Stimulated activated CD8-positive, alpha-beta memory T cell treated with anti-CD3 and anti-CD28 coated beads, Interleukin-7, amount 100 ng/mL, for 24 hours (primary cell): ENCODE data around the gene PRCD.
A peak's percentile ranks its signal among the peaks of the same experiment; 100 is the strongest.

Experiments used
- DNase-seq: peaks from one replicate; pipeline ENCODE4 v3.0.0-alpha.2; 2020; ENCODE audit warnings: low read depth

PRCD gene, protein sequence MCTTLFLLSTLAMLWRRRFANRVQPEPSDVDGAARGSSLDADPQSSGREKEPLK

DNA sequence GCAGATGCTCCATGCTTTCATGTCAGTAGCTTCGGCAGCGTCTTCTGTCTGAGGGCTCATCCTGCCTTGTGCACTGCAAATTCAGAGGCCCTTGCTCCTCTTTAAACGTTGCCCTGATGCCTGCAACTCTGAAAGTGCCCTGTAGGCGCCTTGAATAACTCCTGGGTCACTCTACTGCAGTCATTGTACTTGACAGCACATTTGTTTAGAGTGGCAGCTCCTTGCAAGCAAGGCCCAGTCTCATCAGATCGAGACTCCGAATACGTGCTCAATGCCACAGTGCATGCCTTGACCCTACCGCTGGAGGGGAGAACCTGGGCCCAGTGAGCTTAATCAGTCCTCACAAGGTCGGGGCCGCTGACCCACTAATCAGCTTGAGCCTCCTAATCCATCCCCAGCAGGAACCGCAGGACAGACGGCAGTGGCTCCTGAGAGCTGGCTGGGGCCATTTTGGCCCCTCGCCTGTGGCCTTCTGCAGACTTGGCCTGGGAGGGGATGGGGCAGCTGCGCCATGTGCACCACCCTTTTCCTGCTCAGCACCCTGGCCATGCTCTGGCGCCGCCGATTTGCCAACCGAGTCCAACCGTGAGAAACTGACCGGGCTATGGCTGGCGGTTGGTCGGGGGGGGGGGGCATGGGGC, at the start of gene PRCD:
TSS of gene PRCD (plus strand) at position 414 of the 641 bp plus-strand sequence. CDS start at position 512, 98 bp downstream.
- DNase-seq, result no peak

DNA sequence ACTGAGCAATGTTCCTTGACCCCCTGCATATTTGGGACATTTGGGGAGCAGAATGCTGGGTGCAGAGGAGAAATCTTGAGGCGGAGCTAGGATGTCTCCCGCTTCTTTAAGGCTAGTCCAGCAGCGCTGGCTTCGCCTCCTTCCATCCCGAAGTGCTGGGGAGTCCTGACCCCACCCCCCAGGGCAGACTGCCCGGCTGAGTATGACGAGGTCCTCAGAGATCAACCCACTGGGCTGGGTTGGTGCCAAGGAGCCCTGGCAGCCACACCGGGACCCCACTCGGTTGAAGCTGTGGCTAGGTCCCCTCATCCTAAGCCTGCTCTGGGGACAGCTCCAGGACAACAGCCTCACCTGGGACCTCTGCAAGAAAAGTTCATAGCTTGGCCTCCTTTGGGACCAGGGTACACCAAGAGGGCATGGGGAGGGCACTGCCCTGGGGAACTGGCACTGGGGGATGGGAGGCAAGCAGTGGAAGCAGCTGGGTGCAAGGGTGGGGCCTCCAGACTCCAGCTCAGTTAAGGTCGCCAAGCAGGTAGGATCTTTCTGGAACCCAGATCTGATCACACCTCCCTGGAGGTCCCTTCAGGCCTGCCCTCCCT, 49.6 kb upstream of the PRCD start:
- DNase-seq, result no peak

GRCh38 chr17:76491271-76492122, 48.3 kb upstream of the PRCD start:
- no peak for DNase-seq

DNA sequence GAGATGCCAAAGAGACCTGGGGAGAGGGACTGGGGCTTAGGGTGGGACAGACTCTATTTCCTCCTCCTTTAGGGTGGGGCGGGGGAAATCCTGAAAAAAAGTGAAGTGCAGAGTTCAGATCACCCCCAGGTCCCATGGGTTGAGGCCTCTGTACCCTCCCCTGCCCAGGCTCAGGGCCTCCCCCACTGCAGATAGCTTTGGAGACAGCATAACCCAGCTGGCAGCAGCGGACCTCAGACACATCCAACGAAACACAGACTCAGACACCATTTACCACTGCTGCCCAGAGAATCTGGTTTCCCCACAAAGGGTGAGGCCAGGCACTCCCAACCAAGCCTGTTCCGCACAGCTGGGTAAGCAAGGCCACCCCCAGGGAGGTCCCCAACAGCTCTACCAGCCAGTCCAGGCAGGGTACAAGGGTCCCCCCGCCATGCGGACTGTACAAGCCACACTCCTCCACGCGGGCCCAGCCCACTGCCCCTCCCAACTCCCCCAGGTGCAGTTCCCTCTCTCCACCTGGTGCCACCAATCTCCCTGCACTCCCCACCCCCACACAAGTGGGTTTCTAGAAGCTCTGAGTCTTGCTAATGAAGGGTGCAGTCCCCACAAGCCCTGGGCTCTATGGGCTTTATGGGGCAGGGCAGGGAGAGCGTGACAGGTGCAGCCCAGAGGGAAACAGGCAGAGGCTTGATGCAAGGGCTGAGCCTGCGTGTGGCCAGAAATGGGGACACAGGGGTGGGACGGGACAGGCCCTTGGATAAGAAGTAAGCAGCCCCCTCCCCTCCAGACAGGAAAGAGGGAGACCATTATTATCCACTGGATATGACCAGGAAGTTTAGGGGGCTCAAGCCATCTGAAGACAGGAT, 47.5 kb upstream of the PRCD start:
- DNase-seq, result no peak

DNA sequence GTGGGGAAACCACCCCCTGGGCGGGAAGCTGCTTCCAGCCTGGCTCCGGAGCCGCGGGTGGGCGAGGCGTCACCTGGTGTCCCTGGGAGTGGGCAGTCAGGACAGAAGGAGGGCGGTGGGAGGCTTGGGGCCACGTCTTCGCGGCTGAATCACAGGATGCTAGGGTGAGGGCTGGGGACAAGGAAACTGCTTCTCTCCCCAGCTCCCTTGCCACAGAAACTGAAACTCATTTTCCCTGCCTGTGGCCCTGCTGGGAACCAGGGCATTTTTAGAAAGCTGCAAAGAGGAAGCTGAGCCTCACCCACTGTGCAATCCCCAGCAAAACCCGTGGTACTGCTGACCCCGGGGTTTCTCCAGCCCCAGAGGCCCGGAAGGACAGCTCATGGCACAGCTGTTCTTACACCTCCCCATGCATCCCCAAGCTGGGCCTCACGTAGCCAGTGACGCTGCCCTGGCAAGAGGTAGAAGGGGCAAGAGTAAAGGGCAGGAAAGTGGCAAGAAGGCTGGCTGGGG, 46.8 kb upstream of the PRCD start:
- DNase-seq, result no peak

DNA sequence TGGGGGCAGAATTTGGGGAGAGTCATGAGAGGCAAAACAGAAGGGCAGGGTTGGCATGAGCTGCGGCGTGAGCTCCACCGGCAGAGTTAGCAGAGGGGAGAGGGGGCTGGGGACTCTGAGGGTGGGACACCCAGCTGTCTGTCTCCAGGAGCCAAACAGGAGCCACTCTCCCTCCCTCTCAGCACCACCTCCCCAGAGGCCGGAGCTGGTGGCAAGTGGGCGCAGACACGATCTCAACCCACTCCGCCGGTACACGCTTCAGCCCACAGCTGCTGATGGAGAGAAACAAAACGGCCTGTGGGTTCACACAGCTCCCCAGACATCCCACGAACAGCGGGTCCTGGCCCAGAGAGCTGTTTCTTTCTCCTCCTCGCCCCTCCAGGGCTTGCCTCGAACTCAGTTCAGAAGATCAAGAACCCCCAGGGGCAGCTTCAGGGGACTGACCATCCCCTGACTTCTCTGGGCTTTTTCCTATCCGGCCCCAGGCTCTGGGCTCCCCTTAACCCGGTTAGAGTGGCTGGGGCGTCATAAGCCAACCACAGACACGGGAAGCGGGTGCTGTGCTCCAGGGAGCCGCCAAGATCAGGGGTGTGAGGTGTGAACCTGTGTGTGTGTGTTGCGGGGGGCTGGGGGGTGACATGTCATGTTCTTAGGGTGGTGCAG, 46.2 kb upstream of the PRCD start:
- no peak for DNase-seq

DNA sequence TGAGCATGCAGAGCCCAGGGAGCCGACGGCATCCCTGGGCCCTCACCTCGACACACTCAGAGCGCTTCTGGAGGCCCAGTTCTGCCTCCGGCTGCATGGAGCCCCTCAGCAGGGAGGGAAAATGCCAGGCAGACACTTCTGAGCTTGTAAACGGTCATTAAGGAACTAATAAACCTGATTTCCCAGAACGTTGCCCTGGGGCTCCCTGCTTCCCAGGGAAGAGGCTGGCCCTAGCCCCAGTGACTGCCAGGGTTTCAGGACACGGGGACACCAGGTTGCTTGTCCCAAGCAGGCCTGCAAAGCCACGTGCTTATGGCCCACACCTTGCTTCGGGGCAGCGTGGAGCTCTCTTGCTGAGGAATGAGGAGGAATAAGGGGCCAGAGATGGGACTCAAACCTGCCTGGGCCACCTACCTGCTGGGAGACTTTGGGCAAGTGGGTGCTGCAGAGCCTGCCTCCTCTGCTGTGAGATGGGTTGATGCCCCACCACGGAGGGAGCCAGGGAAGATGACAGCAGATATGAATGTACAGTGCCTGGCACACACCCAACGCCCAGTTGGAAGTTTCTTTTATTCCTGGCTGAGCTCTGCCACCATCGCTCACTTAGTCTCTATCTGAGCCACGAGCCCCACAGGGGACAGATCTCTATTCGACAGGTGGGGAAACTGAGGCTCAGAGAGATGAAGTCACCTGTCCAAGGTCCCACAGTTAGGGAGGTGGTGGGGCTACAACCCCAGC, 44.0 kb upstream of the PRCD start:
- no peak for DNase-seq

DNA sequence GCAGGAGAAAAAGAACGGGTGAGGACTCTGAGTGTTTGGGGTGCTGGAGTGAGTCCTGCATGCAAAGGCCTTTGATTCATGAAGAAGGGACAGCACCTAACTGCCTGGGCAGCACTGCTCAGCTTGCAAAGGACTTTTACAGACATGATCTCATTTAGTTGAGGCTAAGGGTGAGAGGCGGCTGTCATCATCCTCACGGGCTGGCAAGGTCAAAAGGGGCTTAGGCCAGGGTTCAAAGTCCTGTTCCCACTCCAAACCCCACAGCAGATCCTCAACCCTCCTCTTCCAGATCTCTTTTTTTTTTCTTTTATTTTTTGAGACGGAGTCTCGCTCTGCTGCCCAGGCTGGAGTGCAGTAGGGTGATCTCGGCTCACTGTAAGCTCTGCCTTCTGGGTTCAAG, 43.4 kb upstream of the PRCD start:
- DNase-seq, result no peak

GRCh38 chr17:76497699-76497978, 42.2 kb upstream of the PRCD start:
- no peak for DNase-seq

- DNase-seq, result no peak
Observed at GRCh38 chr17:76497979-76498875, 41.6 kb upstream of the PRCD start.

GRCh38 chr17:76498876-76499251, 41.0 kb upstream of the PRCD start:
- DNase-seq, result no peak

- no peak for DNase-seq
Observed at GRCh38 chr17:76499267-76499667, 40.6 kb upstream of the PRCD start.

DNA sequence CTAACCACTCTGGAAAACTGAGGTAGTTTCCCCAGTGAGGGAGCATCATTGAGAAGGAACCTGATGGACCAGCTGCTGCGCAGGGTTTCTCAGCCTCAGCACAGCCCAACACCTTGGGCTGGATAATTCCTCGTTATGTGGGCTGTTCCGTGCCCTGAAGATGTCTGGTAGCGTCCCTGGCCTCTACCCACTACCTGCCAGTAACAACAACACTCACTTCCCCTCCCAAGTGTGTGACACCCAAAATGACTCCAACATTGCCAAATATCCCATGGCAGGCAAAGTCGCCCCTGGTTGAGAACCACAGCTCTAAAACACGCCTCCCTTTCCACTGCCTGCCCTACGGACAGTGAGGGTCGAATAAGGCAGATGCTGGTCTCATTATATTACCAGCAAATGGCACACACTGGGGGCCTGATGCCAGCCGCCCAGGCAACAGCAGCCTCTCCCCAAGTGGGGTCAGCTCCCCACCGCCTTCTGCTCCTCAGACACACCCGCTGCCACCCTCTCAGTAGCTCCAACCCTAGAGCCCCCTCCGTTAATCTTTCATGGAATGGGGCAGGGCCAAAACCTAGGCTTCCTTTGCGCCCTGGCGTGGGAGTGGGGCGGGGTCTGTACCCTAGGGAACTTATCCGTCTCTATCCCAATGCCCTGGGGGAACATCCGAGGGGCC, 39.6 kb upstream of the PRCD start:
- DNase-seq, result no peak

- DNase-seq, result no peak
Observed at GRCh38 chr17:76500747-76501017, 39.2 kb upstream of the PRCD start.

DNA sequence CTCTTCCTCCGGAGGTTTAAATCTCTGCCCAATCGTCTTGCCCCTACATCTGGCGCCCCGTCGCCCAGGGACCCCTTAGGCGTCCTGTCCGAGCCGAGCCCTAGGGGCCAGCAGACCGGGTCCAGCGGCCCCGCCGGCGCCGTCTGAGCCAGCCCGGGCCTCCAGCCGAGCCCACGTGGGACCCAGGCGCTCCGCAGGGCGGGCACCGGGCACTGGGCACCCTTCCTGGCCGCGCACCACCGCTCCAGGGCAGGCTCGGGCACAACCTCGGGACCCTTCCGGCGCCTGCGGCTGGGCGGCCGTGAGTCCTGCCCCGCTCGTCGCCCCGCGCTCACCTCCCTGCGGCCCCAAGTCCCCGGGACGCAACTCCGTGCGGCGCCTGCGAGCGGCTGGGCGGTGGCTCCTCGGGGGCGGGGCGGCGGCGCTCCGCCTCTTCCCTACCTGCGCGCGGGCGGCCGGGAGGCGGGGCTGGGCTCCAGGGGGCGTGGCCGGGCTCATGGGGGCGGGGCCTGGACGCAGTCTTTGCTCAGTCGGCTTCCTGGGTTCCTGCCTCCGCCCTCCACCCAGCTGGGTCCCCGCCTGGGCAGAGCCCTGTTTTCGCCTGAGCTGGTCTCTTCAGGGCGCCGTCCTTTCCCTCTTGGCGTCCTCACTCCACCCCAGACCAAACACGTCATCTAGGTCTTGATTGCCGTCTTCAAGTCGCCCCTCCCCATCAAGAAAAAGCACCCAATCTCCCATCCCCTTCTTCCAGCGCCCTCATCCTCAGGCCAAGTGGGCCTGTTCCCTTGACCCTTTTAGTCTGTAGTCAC, 38.6 kb upstream of the PRCD start, which contains the start of gene RHBDF2:
TSS of gene RHBDF2 (minus strand) at position 406 of the 809 bp plus-strand sequence. CDS start 19,899 bp downstream, outside the sequence.
- DNase-seq, result peak; percentile 91

DNA sequence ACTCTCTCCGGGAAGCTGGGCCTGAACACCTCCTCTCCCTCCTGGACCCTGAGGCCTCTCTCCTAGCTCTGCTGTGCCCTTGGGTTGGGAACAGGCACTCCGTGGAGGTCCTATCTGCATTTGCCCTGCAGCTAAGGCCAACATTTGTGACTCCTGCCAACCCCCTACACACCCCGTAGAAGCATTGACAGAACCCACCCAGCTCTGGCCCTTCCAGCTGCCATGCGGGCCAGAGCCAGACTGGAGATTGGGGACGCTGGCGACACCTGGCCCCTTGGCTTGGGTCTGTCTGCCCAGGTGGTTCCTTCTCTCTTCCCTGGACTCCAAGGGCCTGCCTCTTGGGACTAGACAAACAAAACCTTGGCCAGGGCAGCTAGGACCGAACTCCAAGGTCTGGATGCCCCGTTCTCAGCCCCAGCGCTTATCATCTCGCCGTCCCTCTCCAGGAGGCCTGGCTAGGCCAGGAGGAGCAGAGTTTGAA, 38.0 kb upstream of the PRCD start:
- no peak for DNase-seq

GRCh38 chr17:76502341-76503211, 37.3 kb upstream of the PRCD start:
- no peak for DNase-seq
